Upper lobe of left lung (tissue), 4 donors: ENCODE measurements around the gene OR5W2.

Experiments
- EP300 ChIP-seq, 4 donors: sonication (generic); formaldehyde crosslinking; IDR thresholded peaks; one replicate each; pipeline ENCODE4 v1.5.1; 2017; ENCODE audit warnings: antibody characterized with exemption in 4 of 4, control low read depth in 2 of 4
- POLR2A ChIP-seq, 4 donors: fragments of 450-650 bp; IDR thresholded peaks; one replicate each; pipeline ENCODE4 v1.5.1; 2016 to 2017; ENCODE audit warnings: antibody characterized with exemption in 4 of 4, mild to moderate bottlenecking in 2 of 4
- POLR2AphosphoS5 ChIP-seq, 2 donors: sonication (generic); formaldehyde crosslinking; IDR thresholded peaks; one replicate each; pipeline ENCODE4 v1.5.1; 2017; ENCODE audit warnings: antibody characterized with exemption in 2 of 2
- TF ChIP-seq, protein P1 (sequence below), 6 experiments: fragments of 450-650 bp in 4 of 6; fragments of 200-600 bp in 2 of 6; sonication (generic) in 2 of 6; IDR thresholded peaks; one replicate each; pipeline ENCODE4 v1.5.1; 2016 to 2019; ENCODE audit warnings: antibody characterized with exemption in 6 of 6

- TF ChIP-seq, protein P1, sequence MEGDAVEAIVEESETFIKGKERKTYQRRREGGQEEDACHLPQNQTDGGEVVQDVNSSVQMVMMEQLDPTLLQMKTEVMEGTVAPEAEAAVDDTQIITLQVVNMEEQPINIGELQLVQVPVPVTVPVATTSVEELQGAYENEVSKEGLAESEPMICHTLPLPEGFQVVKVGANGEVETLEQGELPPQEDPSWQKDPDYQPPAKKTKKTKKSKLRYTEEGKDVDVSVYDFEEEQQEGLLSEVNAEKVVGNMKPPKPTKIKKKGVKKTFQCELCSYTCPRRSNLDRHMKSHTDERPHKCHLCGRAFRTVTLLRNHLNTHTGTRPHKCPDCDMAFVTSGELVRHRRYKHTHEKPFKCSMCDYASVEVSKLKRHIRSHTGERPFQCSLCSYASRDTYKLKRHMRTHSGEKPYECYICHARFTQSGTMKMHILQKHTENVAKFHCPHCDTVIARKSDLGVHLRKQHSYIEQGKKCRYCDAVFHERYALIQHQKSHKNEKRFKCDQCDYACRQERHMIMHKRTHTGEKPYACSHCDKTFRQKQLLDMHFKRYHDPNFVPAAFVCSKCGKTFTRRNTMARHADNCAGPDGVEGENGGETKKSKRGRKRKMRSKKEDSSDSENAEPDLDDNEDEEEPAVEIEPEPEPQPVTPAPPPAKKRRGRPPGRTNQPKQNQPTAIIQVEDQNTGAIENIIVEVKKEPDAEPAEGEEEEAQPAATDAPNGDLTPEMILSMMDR (IDR thresholded peaks at IDR 0.05), result peak in 2 of 6 experiments; percentile 16 to 28
- TF ChIP-seq POLR2AphosphoS5 (IDR thresholded peaks at IDR 0.05), result no peak
- no peak for TF ChIP-seq POLR2A (IDR thresholded peaks at IDR 0.05)
- no peak for TF ChIP-seq EP300 (IDR thresholded peaks at IDR 0.05)
These were observed 28.5 kb upstream of the OR5W2 start for GRCh38 chr11:55942785-55943392.
